ENCODE data around the gene IL5RA.

The IL5RA gene

GRCh38 chr3:3065876-3066275 is 44.3 kb downstream of the IL5RA start:
- no peak for DNase-seq (ENCODE audit: low read depth)

DNA sequence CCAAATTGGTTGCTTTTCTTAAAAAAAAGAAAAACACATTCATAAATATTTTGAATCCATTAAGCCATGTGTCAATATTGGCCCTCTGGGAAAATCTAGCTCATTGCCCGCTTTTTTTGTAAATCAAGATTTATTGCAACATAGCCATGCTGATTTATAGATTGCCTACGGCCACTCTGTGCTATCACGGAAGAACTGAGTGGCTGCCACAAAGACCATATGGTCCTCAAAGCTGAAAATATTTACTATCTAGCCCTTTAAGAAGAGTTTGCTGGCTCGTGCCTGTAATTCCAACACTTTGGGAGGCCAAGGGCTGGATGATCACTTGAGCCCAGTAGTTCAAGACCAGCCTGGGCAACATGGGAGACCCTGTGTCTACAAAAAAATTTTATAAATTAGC is 45.9 kb downstream of the IL5RA start:
- no peak for DNase-seq (ENCODE audit: low read depth)

DNA sequence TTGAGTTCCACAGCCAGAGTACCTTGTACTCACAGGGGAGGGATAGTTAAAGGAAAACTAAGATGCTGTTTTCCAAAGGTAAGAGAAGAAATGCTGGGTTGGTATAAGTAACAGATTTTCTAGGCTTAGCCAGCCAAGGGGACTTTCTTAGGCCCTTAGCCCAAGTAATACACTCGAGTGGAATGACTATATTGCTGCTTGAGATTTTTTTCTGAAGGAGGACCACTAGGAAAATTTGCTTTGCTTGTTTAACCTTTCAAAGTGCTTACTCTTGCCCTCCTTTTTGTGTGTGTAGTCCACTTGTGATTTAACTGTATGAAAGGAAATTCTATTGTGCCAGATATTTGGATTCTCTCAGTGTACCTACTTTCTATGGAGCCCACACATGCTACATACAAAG is 50.5 kb downstream of the IL5RA start:
- no peak for DNase-seq (ENCODE audit: low read depth)

DNA sequence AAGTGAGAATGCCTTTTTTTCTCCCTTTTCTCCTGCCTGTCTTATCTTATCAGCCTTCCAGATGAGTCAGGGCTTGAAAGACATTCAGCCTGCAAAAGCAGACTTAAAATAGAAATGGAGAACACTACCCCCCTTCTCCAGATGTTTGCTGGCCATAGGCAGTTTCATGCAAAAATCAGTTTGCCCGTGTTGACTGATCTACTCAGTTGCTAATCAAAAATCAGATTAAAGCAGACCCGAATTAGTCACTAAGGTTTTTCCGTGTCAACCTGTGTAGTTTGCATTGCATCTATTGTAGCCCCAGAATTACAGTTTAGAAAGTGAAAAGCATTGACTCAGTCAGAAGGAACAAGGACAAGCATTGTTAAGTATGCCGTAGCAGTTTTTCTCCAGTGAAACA is 56.2 kb downstream of the IL5RA start:
- no peak for DNase-seq (ENCODE audit: low read depth)

- no peak for DNase-seq (ENCODE audit: low read depth)
Measured at GRCh38 chr3:3038201-3038991, 71.8 kb downstream of the IL5RA start.

DNA sequence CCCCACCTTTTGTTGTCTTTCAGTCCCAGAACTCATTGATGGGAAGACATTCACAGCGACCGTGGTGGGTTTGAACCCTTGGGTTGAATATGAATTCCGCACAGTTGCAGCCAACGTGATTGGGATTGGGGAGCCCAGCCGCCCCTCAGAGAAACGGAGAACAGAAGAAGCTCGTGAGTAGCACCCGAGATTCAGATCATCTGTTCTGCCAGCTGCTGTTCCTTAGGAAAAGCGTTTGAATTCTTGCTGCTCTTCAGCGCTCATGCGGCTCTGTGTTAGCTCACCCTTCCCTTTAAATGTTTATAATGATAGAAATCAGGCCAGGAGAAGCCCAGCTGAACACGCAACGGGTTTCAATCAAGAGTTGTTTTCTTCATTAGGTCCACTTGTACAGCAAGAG is 73.0 kb downstream of the IL5RA start:
- no peak for DNase-seq (ENCODE audit: low read depth)

DNA sequence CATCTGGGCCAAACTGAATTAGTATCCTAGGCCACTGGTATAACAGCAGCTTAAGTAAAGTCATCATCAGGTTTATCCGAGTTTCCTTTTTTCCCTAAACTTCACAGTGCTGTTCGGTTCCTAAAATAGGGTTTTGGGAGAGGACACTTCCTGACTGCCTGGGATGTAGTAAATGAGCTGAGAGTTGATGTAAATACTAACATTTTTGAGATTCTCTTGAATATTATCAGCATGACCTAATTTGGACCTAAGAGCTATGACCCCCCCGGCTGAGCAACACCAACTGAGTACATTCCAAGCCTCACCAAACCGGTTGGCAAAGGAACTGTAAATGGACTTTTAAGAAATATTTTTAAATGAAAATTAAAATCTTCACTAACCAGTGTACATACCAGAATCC is 78.8 kb downstream of the IL5RA start:
- DNase-seq (ENCODE audit: low read depth), result no peak

- DNase-seq (ENCODE audit: low read depth), result no peak
Measured at GRCh38 chr3:3027976-3028567, 82.1 kb downstream of the IL5RA start.

DNA sequence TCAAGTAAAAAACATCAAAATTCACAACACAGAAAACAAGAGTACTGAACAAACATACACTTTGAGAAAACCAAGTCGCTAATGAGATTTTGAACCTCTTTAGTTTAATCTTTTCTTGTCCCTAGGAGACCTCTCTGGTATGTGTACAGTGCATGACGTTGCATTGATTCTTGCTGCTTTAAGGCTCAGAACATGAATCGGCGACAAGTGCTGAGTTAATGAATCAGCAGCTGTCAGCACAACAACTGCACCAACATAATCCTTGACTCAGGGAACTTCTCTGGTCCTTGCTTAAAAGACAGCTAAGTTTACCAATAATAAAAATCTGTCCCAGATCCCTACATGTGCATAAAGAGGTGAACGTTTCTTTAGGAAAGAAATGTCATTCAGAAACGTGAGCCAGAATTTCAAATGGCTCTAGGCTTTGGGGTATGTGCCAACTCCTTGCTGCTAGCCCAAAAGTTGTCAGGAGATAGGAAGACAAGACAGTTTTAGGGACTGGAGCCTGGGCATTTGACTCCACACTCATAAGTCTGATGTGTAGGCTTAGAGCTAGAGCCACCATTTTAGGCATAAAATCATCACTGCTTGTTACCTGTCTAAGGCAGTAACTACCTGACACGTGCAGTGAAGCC is 86.9 kb downstream of the IL5RA start:
- no peak for DNase-seq (ENCODE audit: low read depth)

- no peak for DNase-seq (ENCODE audit: low read depth)
Measured at GRCh38 chr3:3020209-3020608, 90.0 kb downstream of the IL5RA start.
